SIG-M5 treated with dmso at 0.1 percent for 504 hours (cell line): ENCODE results near the gene NPC1.

Source experiments
- DNase-seq: peaks from one replicate; lab custom pipeline; 2025; ENCODE audit not compliant: unreplicated experiment; lab: John Stamatoyannopoulos, UW

NPC1 gene

DNA sequence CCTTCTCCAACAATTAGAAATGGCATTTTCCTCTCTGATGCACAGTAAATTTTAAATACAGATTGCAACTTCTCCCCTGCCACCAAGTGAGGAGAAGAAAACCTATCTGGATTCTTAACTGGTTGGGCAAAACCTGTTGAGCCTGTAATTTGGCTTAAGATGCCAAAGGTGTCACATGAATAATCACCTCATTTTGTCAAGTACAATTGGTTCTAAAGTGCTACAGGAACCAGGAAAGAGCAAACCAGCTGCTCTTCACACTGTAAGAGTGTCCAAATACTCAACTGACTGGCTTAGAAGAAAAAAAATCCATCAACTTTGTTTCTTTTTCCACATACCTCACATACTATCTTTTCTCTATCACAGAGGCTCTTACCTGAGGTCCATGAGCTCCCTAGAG is 35.4 kb downstream of the NPC1 start:
- DNase-seq: no peak

GRCh38 chr18:23548719-23549118 is 37.6 kb downstream of the NPC1 start:
- no peak for DNase-seq

- DNase-seq: no peak
Observed at GRCh38 chr18:23548275-23548674, 38.0 kb downstream of the NPC1 start.

DNA sequence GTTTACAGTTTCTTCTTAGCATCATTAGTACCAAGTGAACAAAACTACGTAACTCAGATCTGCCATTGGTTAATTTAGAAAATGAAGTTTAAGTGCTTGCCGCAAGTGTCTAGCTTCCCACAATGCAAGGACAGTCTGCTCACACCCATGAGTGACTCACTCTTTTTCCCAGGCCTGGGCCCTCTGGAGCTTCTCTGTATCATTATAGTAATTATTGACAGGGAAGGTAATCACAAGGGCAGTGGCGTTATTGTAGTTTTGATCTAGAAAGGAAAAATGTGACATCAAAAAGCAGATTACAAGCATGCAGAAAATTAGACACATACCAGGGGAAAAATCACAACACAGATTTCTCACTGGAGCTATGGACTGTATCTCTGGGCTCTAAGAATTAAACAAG is 38.5 kb downstream of the NPC1 start:
- DNase-seq: no peak

DNA sequence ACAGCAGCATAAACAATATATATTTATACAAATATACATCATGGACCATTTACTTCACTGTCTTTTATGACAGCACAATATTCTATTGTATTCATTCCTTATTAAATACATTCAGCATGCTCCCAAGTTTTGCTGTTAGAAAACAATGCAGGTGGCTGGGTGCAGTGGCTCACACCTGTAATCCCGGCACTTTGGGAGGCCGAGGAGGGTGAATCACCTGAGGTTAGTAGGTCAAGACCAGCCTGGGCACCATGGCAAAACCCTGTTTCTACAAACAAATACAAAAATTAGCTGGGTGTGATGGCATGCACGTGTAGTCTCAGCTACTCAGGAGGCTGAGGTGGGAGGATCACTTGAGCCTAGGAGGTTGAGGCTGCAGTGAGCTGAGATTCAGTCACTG is 39.0 kb downstream of the NPC1 start:
- DNase-seq: no peak

DNA sequence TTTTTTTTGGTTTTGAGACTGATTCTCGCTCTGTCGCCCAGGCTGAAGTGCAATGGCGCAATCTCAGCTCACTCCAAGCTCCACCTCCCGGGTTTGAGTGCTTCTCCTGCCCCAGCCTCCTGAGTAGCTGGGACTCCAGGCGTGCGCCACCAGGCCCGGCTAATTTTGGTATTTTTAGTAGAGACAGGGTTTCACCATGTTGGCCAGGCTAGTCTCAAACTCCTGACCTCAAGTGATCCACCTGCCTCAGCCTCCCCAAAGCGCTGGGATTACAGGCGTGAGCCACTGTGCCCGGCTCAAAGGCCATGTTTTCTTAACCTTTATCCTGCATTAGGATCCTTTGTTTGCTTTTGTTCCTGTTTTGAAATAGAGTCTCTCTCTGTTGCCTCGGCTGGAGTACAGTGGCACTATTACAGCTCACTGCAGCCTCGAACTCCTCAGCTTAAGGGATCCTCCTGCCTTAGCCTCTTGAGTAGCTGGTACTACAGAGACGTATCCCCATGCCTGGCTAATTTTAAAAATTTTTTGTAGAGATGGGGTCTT is 41.0 kb downstream of the NPC1 start:
- no peak for DNase-seq

- DNase-seq: no peak
Observed at GRCh38 chr18:23542461-23542860, 43.8 kb downstream of the NPC1 start.

GRCh38 chr18:23541349-23542093 is 44.8 kb downstream of the NPC1 start:
- DNase-seq: no peak

DNA sequence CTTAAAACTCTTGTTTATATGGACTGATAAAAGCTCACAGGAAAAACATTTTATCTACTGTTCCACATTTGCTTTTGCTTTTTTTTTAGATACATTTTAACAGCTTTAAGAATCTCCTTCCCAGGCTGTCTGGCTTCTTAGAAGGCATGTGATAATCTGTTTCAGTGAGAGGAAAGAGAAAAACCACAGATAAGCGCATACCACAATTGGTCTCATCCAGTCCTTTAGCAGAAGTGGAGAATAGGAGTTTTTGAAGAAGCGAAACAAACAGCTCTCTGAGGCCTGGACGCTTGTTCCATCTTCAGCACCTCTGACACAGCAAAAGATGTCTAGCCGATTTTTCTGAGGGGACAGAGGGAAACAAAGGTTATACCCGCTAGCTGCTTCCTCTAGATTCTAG is 45.4 kb downstream of the NPC1 start:
- peak; percentile 96 for DNase-seq

- peak; percentile 11 for DNase-seq
Observed at GRCh38 chr18:23539911-23540525, 46.3 kb downstream of the NPC1 start.

GRCh38 chr18:23539296-23539695 is 47.0 kb downstream of the NPC1 start:
- peak; percentile 48 for DNase-seq

DNA sequence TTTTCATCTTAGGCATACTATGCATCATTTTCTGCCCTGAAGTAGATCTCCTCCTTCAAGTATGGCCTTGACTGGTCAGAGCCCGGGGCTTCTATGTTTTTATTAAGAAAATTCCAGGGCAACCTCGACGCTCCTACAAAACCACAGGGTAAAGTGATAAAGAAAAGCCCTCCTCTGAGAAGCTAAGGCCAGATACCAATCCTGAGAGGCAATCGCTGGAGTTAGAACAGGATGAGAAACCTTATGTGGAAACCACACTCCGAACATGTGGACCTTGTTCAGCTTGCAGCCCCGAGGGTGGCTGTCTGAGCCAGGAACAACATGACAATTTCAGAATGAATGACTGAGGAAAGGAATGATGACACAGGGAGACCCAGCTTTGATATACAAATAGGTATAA is 47.4 kb downstream of the NPC1 start:
- no peak for DNase-seq

- DNase-seq: no peak
Observed at GRCh38 chr18:23538001-23538400, 48.3 kb downstream of the NPC1 start.

- no peak for DNase-seq
Observed at GRCh38 chr18:23537274-23537673, 49.0 kb downstream of the NPC1 start.

GRCh38 chr18:23536204-23536603 is 50.1 kb downstream of the NPC1 start:
- no peak for DNase-seq

DNA sequence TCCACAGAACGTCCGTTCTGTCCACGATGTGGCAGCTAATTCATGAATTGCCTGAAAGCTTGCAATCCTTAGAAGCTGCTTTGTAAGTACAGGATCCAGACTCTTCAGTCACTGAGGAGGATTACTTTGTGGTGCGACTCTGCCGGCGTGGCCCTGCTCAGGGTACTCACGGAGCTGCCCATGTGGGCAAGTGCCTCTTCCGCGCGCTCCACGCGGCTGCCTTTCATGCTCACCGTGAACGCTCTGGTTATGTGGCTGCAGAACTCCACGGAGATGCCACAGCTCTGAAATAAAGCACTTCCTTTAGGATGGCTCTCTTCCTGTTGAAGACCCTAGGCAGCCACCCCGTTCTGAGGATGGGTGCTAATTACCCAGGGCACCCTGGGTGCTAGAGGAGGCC is 52.0 kb downstream of the NPC1 start:
- no peak for DNase-seq

DNA sequence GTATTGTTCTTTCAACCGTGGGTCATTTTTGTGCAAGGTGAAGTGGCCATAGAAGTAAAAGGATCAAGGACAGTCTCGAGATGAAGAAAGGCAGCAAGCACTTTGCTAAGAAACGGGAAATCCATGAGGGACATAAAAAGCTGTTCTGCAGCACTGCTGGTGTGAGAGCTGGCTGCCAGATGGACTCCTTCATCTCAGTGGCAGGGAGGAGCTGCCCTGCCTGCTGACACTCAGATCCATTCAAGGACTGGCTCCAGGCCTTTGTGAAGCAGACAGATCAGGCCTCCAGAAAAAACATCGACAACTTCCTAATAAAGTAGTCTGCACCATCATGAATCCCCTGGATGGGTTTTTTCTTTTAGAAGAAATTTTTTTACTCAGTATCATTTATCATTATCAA is 53.5 kb downstream of the NPC1 start:
- DNase-seq: no peak

DNA sequence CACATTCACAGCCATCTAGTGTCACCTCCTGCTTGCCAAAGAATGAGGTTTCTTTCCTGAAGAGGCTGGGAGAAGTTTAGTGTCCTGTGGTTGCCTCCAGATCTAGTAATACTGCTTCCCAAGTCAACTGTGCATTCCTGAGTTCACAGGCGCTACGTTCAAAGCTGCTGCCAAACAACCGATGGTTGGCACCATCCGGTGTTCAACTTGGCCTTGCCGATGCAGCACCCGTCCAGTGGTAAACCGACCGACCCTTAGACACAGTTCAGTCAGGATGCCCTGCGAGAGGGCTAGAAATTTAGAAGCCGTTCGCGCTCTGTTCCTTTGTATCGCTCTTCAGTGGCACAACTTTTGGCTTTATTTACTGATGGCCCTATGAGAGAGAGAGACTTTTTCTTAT is 54.4 kb downstream of the NPC1 start:
- DNase-seq: no peak

GRCh38 chr18:23530195-23530594 is 56.1 kb downstream of the NPC1 start:
- peak; percentile 57 for DNase-seq

- no peak for DNase-seq
Observed at GRCh38 chr18:23529604-23530003, 56.7 kb downstream of the NPC1 start.

DNA sequence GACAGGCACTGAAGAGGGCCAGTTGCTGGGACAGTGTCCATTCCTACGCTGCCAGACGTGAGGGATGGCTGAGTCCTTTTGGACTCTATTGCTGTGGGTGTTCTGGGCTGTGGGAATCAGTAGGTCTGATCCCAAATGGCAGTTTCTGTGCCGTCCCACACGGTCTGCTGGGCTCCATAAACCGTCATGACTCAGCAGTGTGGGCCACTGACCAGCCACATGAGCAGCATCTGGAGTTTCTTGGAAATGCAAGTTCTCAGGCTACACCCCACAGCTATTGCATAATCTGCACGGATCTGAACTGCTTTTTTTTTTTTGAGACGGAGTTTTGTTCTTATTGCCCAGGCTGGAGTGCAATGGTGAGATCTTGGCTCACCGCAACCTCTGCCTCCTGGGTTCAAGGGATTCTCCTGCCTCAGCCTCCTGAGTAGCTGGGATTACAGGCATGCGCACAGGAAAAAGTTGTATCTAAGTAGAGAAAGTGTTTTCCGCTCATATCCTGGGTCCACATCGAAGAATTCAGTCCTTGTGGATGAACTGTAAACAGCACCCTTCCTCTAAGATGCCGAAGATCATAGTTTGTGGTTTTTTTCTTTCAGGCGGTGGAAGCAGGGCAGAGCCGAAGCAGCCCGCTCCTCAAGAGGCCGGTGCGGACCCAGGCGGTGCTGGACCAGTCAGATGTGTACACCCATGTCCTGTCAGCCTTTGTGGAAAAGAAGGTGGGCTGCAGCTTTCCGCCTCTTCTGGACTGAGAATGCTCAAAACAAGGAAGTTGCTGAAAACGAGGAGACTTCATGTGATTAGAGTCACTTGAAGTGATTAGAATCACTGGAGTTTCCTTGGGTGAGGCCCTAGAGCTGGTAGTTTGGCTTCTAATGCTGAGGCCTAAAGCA is 57.5 kb downstream of the NPC1 start:
- DNase-seq: no peak
